Uterus (tissue), 4 donors: ENCODE data around the gene CLMN. TPM values are rescaled to one million over a fixed set of nuclear protein-coding genes. Genes with fewer than 3 reads are reported as not detected.

Source experiments
- DNase-seq, 2 donors: peaks; one replicate each; pipeline ENCODE4 v3.0.0-alpha.2; 2019 to 2020
- H3K27ac ChIP-seq, 2 donors: fragments of 200-600 bp; sonication (generic); 1 replicate in 1 of 2; 2 replicates in 1 of 2; pipeline ENCODE4 v1.5.1; 2016 to 2018
- H3K27me3 ChIP-seq, 2 donors: fragments of 200-600 bp; sonication (generic); one replicate each; pipeline ENCODE4 v1.5.1; 2018 to 2019; ENCODE audit warnings: control low read depth in 1 of 2
- H3K36me3 ChIP-seq, 2 donors: fragments of 200-600 bp; sonication (generic); one replicate each; pipeline ENCODE4 v1.5.1; 2019; ENCODE audit warnings: control low read depth in 1 of 2
- H3K4me1 ChIP-seq, 2 donors: fragments of 200-600 bp; sonication (generic); one replicate each; pipeline ENCODE4 v1.5.1; 2018 to 2019; ENCODE audit warnings: control low read depth in 1 of 2
- H3K4me3 ChIP-seq, 2 donors: fragments of 200-600 bp; sonication (generic); 1 replicate in 1 of 2; 2 replicates in 1 of 2; pipeline ENCODE4 v1.5.1; 2018 to 2019; ENCODE audit warnings: mild to moderate bottlenecking in 1 of 2
- H3K9me3 ChIP-seq, 2 donors: fragments of 200-600 bp; sonication (generic); one replicate each; pipeline ENCODE4 v1.5.1; 2019; ENCODE audit warnings: control low read depth in 1 of 2
- CTCF ChIP-seq, 4 experiments: fragments of 200-600 bp in 2 of 4; fragments of 450-650 bp in 2 of 4; sonication (generic) in 2 of 4; IDR thresholded peaks; one replicate each; pipeline ENCODE4 v1.5.1; 2016 to 2019; ENCODE audit warnings: antibody characterized with exemption in 4 of 4, mild to moderate bottlenecking in 2 of 4, moderate library complexity in 1 of 4
- POLR2A ChIP-seq, 2 donors: fragments of 450-650 bp; IDR thresholded peaks; one replicate each; pipeline ENCODE4 v1.6.1; 2016; ENCODE audit warnings: antibody characterized with exemption in 2 of 2, mild to moderate bottlenecking in 1 of 2, moderate library complexity in 1 of 2
- intact Hi-C: fragments of 100-400 bp; cut with DNase I; formaldehyde crosslinking; loops from one replicate; pipeline ENCODE4 v1.15.1; 2023; ENCODE audit warnings: low total_unique reads
- total RNA-seq, 4 donors: library from RNA; depleted of rRNA in 3 of 4; stranded (reverse); fragments of >200 nt in 3 of 4; gene quantifications; one replicate each; pipeline versions ENCODE4 v1.1.0 to v1.2.4, GENCODE V29; 2014 to 2023
- donor health status: DM: yes; HTN: yes; CAD: no.

The CLMN gene
- total RNA-seq, 4 donors from 2014 or later: 5.0 to 55.0 (median 12.4) TPM

GRCh38 chr14:95318399-95319311, 1.1 kb downstream of the CLMN start:
- H3K36me3 ChIP-seq: no peaks in the 10 kb centered on the region
- H3K4me3 ChIP-seq: peak overlapping the region; percentile 34 to 68
- H3K27me3 ChIP-seq: no peaks in the 10 kb centered on the region
- peak overlapping the region; percentile 76 to 79 for H3K27ac ChIP-seq
- peak in 1 of 2 donors; percentile 36 for DNase-seq
- H3K9me3 ChIP-seq: no peaks in the 10 kb centered on the region
- H3K4me1 ChIP-seq: no peaks in the 10 kb centered on the region
- TF ChIP-seq POLR2A (IDR thresholded peaks at IDR 0.05) (no peak), CTCF (IDR thresholded peaks at IDR 0.05) (no peak)
- intact Hi-C loops: no loop called here

- Histone ChIP-seq H3K4me1 (no peaks in the 10 kb centered on the region), H3K27ac (peak overlapping the region; percentile 76 to 79), H3K27me3 (no peaks in the 10 kb centered on the region), H3K36me3 (no peaks in the 10 kb centered on the region), H3K4me3 (no peak overlapping the region), H3K9me3 (no peaks in the 10 kb centered on the region)
- intact Hi-C loops: no loop called here
- no peak for DNase-seq
- no peak for TF ChIP-seq POLR2A (IDR thresholded peaks at IDR 0.05)
- TF ChIP-seq CTCF (IDR thresholded peaks at IDR 0.05): no peak
These were observed 1.8 kb downstream of the CLMN start for GRCh38 chr14:95317817-95318343.

- Histone ChIP-seq H3K4me1 (no peaks in the 10 kb centered on the region), H3K27ac (peak overlapping the region; percentile 56 to 76), H3K36me3 (no peaks in the 10 kb centered on the region), H3K4me3 (no peak overlapping the region), H3K27me3 (no peaks in the 10 kb centered on the region), H3K9me3 (no peaks in the 10 kb centered on the region)
- intact Hi-C loops: no loop called here
- TF ChIP-seq POLR2A (IDR thresholded peaks at IDR 0.05) (no peak), CTCF (IDR thresholded peaks at IDR 0.05) (no peak)
- DNase-seq: no peak
These were observed 2.9 kb downstream of the CLMN start for GRCh38 chr14:95316821-95317220.

GRCh38 chr14:95315579-95315978, 4.1 kb downstream of the CLMN start:
- Histone ChIP-seq H3K36me3 (no peaks in the 10 kb centered on the region), H3K9me3 (no peaks in the 10 kb centered on the region), H3K4me3 (no peak overlapping the region), H3K27me3 (no peaks in the 10 kb centered on the region), H3K4me1 (no peaks in the 10 kb centered on the region), H3K27ac (peak overlapping the region; percentile 69 to 76)
- DNase-seq: no peak
- TF ChIP-seq POLR2A (IDR thresholded peaks at IDR 0.05) (no peak), CTCF (IDR thresholded peaks at IDR 0.05) (no peak)
- intact Hi-C loops: no loop called here

GRCh38 chr14:95315156-95315555, 4.6 kb downstream of the CLMN start:
- TF ChIP-seq POLR2A (IDR thresholded peaks at IDR 0.05) (no peak), CTCF (IDR thresholded peaks at IDR 0.05) (no peak)
- Histone ChIP-seq H3K4me1 (no peaks in the 10 kb centered on the region), H3K4me3 (no peak overlapping the region), H3K9me3 (no peaks in the 10 kb centered on the region), H3K27ac (peak overlapping the region; percentile 69 to 76), H3K27me3 (no peaks in the 10 kb centered on the region), H3K36me3 (no peaks in the 10 kb centered on the region)
- no peak for DNase-seq
- intact Hi-C loops: no loop called here
